NCI-H345 treated with DMSO at 0.1 percent for 48 hours (cell line): Measurements from ENCODE around the gene VAV3.

ENCODE experiments used
- DNase-seq: peaks from one replicate; lab custom pipeline; 2025; ENCODE audit not compliant: unreplicated experiment; lab: John Stamatoyannopoulos, UW

VAV3 gene

DNA sequence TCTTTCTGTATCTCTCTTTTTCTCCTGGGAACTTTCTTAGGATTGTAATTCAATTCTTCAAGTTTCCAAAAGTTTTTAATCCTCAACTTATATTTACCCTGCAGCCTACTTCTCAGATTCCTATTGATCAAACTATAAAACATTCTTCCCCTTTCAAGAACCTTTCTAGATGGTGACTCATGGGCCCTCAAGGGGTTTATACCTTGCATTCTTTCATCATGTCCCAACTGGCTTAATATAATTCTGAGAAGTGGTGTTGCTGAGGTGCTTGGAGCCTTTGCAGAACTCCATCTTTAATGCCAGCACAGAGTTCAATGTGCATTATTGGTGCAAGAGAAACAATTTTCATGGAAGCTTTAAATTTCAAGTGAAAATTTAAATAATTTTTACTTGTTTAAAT lies 273.4 kb downstream of the VAV3 start:
- no peak for DNase-seq

GRCh38 chr1:107690491-107690890 lies 274.5 kb downstream of the VAV3 start:
- DNase-seq: no peak

DNA sequence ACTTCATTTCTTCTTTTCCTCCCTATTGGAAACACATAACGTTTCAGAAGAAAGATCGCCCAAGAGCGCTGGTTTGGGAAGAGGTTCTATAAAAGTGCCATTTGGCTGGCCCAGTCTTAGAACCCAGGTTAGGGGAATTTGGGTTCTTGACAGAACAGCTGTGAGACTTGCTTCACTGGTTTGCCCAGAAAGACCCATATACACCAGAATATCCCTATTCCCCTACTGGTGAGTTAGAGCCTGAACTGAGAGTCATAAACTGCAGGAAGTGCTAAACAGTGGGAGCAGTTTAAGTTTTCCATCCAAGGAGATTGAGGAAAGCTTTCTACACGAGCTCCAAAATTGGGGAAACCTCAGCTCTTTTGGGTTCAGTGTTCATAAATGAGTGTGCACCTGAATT lies 275.2 kb downstream of the VAV3 start:
- DNase-seq: no peak

DNA sequence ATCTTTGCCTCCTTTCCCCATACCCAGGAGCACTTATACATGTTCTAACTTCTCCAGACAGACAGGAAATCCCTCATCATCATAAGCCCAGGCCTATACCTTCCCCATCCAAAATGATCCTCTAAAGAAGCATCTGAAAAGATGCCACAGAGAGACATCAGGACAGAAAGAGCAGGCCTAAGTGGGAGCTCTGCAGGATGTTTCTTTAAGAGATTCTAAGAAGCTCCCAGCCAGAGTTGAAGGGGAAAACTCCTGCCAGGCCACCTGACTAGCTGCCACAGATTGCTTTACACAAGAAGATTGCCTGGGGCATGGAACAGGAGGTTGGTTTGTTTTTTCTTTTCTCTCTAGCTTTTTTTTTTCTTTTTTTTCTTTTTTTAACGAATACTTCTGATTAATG lies 275.8 kb downstream of the VAV3 start:
- DNase-seq: no peak

GRCh38 chr1:107687849-107688753 lies 276.9 kb downstream of the VAV3 start:
- DNase-seq: no peak

GRCh38 chr1:107683683-107684082 lies 281.3 kb downstream of the VAV3 start:
- DNase-seq: no peak

- no peak for DNase-seq
Observed at GRCh38 chr1:107683191-107683657, 281.8 kb downstream of the VAV3 start.

DNA sequence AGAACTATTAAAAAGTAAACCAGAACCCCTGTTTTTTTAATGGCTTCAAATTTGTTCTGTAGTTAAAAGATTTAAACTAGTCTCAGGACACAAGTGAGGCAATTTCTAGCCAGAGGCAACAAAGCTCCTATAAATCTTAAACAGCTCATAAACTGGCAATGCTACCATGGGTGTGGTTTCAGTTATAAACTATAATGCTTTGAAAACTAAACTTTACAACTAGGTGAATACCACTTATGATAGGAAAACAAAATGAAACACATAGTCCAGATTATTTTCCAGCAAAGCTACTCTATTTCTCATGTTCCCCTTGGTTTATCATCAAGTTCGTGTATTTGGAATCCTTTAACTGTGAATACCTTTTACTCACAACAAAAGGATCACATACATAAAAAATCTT lies 282.5 kb downstream of the VAV3 start:
- no peak for DNase-seq

DNA sequence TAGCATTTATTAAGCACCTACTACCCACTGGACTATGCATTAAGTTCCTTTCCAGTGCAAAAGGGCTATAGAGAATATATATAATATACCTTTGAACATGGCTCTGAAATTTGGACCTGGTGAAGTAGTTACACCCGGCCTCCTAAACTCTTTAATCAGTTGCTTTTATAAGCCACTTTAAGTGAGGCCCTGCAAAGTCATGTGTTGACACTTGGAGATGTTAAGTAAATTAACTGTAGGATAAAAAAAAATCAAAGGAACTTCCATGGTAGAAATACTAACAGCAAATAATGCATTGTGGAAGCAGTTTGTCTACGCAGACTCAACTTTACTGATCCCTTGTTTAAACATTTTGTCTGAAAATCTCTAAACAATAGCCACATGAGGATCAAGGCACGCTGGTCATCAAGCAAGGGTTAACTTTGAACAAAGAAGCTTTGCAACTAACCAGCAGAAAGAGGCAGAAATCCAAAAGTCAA lies 283.9 kb downstream of the VAV3 start:
- no peak for DNase-seq

- DNase-seq: no peak
Observed at GRCh38 chr1:107680579-107680985, 284.4 kb downstream of the VAV3 start.

DNA sequence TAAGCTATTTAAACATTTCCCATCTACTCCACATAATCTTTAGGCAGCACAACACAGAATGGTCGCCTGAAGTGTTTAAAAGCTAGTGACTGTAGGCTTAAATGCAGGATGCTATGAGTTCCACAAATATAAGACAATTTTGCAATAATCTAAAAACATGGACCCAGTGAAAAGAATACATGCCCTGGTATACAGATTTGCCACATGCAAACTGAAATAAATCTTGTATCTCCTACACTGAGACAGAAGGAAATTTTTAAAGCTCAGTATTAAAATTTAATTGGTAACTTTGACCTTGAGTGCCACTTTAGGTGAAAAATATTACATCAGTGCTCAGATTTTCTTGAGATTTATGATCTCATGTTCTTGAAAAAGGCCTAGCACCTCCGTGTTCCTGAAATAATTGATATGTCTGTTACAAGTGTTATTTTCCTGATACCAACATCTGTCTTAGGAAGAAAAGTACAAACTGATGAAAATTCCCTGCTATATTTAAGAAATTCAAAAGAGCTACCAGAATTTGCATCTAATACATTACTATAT lies 285.5 kb downstream of the VAV3 start:
- DNase-seq: no peak

DNA sequence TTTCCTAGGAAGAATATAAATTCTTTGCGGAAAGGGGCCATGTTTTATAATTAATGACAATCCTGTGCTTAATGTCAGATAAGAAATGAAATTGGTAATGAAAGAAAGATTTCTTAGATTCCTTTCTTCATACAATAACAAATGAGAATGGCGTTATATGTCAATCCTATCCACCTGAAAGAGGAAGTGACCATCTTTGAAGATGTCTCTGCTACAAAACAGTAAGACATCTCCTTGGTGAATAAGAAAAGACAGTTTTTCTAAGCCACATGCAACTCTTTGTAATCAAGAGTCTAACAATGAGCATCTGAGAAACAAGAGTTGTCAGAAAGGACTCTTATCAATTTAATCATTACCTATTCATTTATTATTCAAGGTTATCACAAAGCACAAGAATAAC lies 286.0 kb downstream of the VAV3 start:
- DNase-seq: no peak

DNA sequence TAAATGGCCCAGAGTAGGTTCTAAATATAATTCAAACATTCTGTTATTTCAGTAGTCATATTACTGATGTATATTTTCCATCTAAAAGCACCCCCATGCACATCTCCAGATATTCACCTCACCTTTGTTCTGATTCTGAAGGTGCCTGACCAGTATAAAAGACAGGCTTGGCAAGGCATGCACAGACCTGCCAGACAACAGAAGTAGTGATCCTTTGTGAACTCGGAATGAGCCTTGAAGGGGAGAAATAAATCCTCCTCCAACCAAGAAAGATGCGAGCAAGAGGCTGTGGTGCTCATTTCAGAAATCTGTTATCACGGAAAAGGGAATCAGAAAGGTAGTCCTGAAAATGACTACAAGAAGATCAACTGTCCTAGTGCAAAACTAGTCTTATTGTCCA lies 287.3 kb downstream of the VAV3 start:
- no peak for DNase-seq

GRCh38 chr1:107674486-107674885 lies 290.5 kb downstream of the VAV3 start:
- DNase-seq: no peak

DNA sequence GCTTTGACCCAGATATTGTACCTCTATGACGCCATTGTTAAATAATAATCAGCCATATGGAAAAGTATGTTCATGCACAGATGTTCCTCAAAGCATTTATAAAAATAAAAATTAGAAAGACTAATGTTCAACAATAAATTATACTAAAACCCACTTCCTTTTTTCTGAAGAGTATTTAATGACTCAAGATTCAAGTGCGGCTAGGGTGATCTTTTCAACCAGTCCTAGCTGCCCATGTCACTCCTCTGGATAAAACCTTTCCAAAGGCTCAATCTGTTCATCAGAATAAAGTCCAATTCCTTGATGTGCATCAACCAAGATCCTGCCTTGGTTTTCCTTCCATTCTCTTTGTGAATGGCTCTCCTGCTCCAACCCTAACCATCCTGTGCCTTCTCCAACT lies 292.0 kb downstream of the VAV3 start:
- no peak for DNase-seq

- DNase-seq: no peak
Observed at GRCh38 chr1:107670397-107671040, 294.5 kb downstream of the VAV3 start.

- peak; percentile 24 for DNase-seq
Observed at GRCh38 chr1:107669996-107670395, 295.0 kb downstream of the VAV3 start.

DNA sequence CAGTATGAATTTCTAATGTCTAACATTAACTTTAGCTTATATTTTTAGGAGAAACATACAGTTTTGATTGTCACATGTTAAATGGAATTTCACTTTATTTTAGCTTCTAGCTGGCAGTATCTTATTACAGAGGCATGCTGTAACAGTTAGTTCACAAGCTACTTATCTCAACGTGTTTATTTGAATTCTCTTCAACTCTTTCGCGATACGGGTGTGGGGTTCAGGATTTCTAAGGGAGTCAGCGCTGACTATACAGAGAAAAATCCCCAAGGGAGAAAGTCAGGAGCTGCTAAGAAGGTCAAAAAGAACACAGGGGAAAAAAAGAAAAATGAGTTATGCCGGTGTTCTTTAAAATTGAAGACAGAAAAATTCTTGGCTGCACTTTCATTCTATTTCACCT lies 296.2 kb downstream of the VAV3 start:
- no peak for DNase-seq

GRCh38 chr1:107666493-107666892 lies 298.5 kb downstream of the VAV3 start:
- DNase-seq: no peak

GRCh38 chr1:107664982-107665925 lies 299.7 kb downstream of the VAV3 start:
- no peak for DNase-seq

- no peak for DNase-seq
Observed at GRCh38 chr1:107662971-107663370, 302.0 kb downstream of the VAV3 start.
